CD14-positive monocyte (primary cell): Measurements from ENCODE around the gene SALL3. TPM values are rescaled to one million over a fixed set of nuclear protein-coding genes. Genes with fewer than 3 reads are reported as not detected.

ENCODE experiments used
- DNase-seq, 3 donors: peaks; one replicate each; pipeline ENCODE4 v3.0.0-alpha.2; 2011 to 2022
- H2AFZ ChIP-seq: 2 replicates; pipeline ENCODE4 v1.6.0; 2012; ENCODE audit warnings: mild to moderate bottlenecking, low read depth, low read length, inconsistent platforms; ENCODE audit not compliant: insufficient read depth, poor library complexity, severe bottlenecking
- H3K27ac ChIP-seq, 2 donors: 1 replicate in 1 of 2; 2 replicates in 1 of 2; pipeline ENCODE4 v1.5.1; 2012 to 2013; ENCODE audit warnings: low read length in 2 of 2, control low read depth in 1 of 2, inconsistent platforms in 1 of 2, low read depth in 1 of 2, mild to moderate bottlenecking in 1 of 2
- H3K27me3 ChIP-seq, 2 donors: one replicate each; pipeline versions ENCODE4 v1.6.0 to v1.6.1; 2011 to 2013; ENCODE audit warnings: low read length in 2 of 2; ENCODE audit not compliant: control insufficient read depth in 2 of 2, insufficient read depth in 2 of 2
- H3K36me3 ChIP-seq, 2 donors: replicated peaks in 1 of 2; 1 replicate in 1 of 2; 2 replicates in 1 of 2; pipeline versions ENCODE4 v1.5.1 to v1.6.1; 2012 to 2013; ENCODE audit warnings: low read length in 2 of 2, control low read depth in 1 of 2, inconsistent platforms in 1 of 2, mild to moderate bottlenecking in 1 of 2; ENCODE audit not compliant: insufficient read depth in 2 of 2, control insufficient read depth in 1 of 2
- H3K4me1 ChIP-seq, 2 donors: 1 replicate in 1 of 2; 2 replicates in 1 of 2; pipeline versions ENCODE4 v1.5.1 to v1.6.1; 2012 to 2013; ENCODE audit warnings: low read length in 2 of 2, control low read depth in 1 of 2, inconsistent platforms in 1 of 2, mild to moderate bottlenecking in 1 of 2, moderate library complexity in 1 of 2; ENCODE audit not compliant: insufficient read depth in 2 of 2, control insufficient read depth in 1 of 2
- H3K4me2 ChIP-seq: replicated peaks from 2 replicates; pipeline ENCODE3; 2012; ENCODE audit warnings: low read length, moderate library complexity, mild to moderate bottlenecking; ENCODE audit not compliant: poor library complexity, severe bottlenecking; ENCODE audit errors: extremely low read depth
- H3K4me3 ChIP-seq, 3 experiments: fragments of 200-600 bp in 1 of 3; sonication (generic) in 1 of 3; replicated peaks in 1 of 3; 1 replicate in 2 of 3; 2 replicates in 1 of 3; pipeline ENCODE4 v1.5.1; 2011 to 2013; ENCODE audit warnings: low read length in 3 of 3, mild to moderate bottlenecking in 3 of 3, control low read depth in 2 of 3, low read depth in 2 of 3, inconsistent platforms in 1 of 3, moderate library complexity in 1 of 3
- H3K79me2 ChIP-seq: 2 replicates; pipeline ENCODE4 v1.6.0; 2012; ENCODE audit warnings: mild to moderate bottlenecking, control low read depth, inconsistent platforms, low read length, moderate library complexity; ENCODE audit not compliant: insufficient read depth
- H3K9ac ChIP-seq: 2 replicates; pipeline ENCODE4 v1.6.0; 2017; ENCODE audit warnings: low read length, mild to moderate bottlenecking; ENCODE audit not compliant: insufficient read depth, poor library complexity, severe bottlenecking
- H3K9me3 ChIP-seq, 2 donors: replicated peaks in 1 of 2; 1 replicate in 1 of 2; 2 replicates in 1 of 2; pipeline versions ENCODE4 v1.5.1 to v1.6.1; 2012 to 2013; ENCODE audit warnings: low read length in 2 of 2, control low read depth in 1 of 2; ENCODE audit not compliant: control insufficient read depth in 1 of 2, insufficient read depth in 1 of 2
- H4K20me1 ChIP-seq: 2 replicates; pipeline ENCODE4 v1.6.0; 2012; ENCODE audit warnings: mild to moderate bottlenecking, low read length, control low read depth, moderate library complexity; ENCODE audit not compliant: insufficient read depth
- H3K27ac Mint-ChIP-seq, 7 donors: one replicate each; pipeline ENCODE4 v1.8.0; 2020; ENCODE audit warnings: mild to moderate bottlenecking in 7 of 7, mixed read lengths in 7 of 7, moderate library complexity in 6 of 7, inconsistent platforms in 2 of 7
- H3K27me3 Mint-ChIP-seq, 3 donors: one replicate each; pipeline ENCODE4 v1.8.0; 2021 to 2022; ENCODE audit warnings: low read depth in 3 of 3, mild to moderate bottlenecking in 3 of 3, mixed read lengths in 3 of 3, moderate library complexity in 3 of 3, inconsistent platforms in 1 of 3
- H3K36me3 Mint-ChIP-seq, 2 donors: one replicate each; pipeline ENCODE4 v1.8.0; 2020; ENCODE audit warnings: mixed read lengths in 2 of 2, inconsistent platforms in 1 of 2, mild to moderate bottlenecking in 1 of 2
- H3K4me1 Mint-ChIP-seq: one replicate; pipeline ENCODE4 v1.8.0; 2020; ENCODE audit warnings: mild to moderate bottlenecking, mixed read lengths
- H3K4me3 Mint-ChIP-seq, 2 donors: one replicate each; pipeline ENCODE4 v1.8.0; 2020; ENCODE audit warnings: mild to moderate bottlenecking in 2 of 2, mixed read lengths in 2 of 2, moderate library complexity in 1 of 2
- H3K9me3 Mint-ChIP-seq, 7 donors: one replicate each; pipeline ENCODE4 v1.8.0; 2020 to 2022; ENCODE audit warnings: mixed read lengths in 7 of 7, mild to moderate bottlenecking in 6 of 7, moderate library complexity in 6 of 7, inconsistent platforms in 2 of 7
- CTCF ChIP-seq: fragments of 200-600 bp; IDR thresholded peaks from one replicate; pipeline ENCODE4 v1.8.0; 2022; ENCODE audit warnings: antibody characterized with exemption, mild to moderate bottlenecking
- WGBS: methylation state at CpG from one replicate; pipeline ENCODE4 v1.1.5; 2013; ENCODE audit warnings: missing lambda C conversion rate; ENCODE audit not compliant: insufficient coverage; 5-methylcytosine and 5-hydroxymethylcytosine counted together
- intact Hi-C, 2 donors: fragments of 100-400 bp; cut with micrococcal nuclease; formaldehyde crosslinking; loops; one replicate each; pipeline versions ENCODE4 v1.15.0 to v1.15.1; 2023
- polyA plus RNA-seq, 3 donors: library from polyadenylated mRNA; depleted of rRNA in 1 of 3; unstranded in 2 of 3; stranded (reverse) in 1 of 3; fragments of 300-500 nt in 2 of 3; fragments of >200 nt in 1 of 3; fragmentation: Illumina TruSeq in 2 of 3; gene quantifications; 1 replicate in 2 of 3; 2 replicates in 1 of 3; pipeline ENCODE4 v1.2.3, GENCODE V29; 2012 to 2021

The SALL3 gene
- polyA plus RNA-seq, 3 donors = not detected

- no peak overlapping the region for H3K4me2 ChIP-seq
- Mint-ChIP-seq H3K4me1 (no peaks in the 10 kb centered on the region), H3K36me3 (no peaks in the 10 kb centered on the region), H3K4me3 (no peak overlapping the region), H3K27me3 (peaks cover 2 to 8% (median 6%) of the 10 kb centered on the region in 3 donors), H3K9me3 (peaks cover 5 to 27% (median 17%) of the 10 kb centered on the region in 7 donors), H3K27ac (no peak overlapping the region)
- intact Hi-C loops = no loop called here
- no peak overlapping the region for H3K27ac ChIP-seq
- WGBS = 94% methylated on average over 13 of the region's 17 CpGs
- no peak for TF ChIP-seq CTCF
- no peaks in the 10 kb centered on the region for H3K79me2 ChIP-seq
- peaks cover 8 to 25% of the 10 kb centered on the region in 2 donors for H3K9me3 ChIP-seq
- no peak for DNase-seq
- no peak overlapping the region for H3K4me3 ChIP-seq
- no peaks in the 10 kb centered on the region for H3K27me3 ChIP-seq
- H4K20me1 ChIP-seq = no peaks in the 10 kb centered on the region
- H3K9ac ChIP-seq = no peak overlapping the region
- no peak overlapping the region for H2AFZ ChIP-seq
- no peaks in the 10 kb centered on the region for H3K4me1 ChIP-seq
- no peaks in the 10 kb centered on the region for H3K36me3 ChIP-seq
Measured at GRCh38 chr18:78949216-78949615, 30.4 kb upstream of the SALL3 start.

GRCh38 chr18:78950386-78950785 is 29.2 kb upstream of the SALL3 start:
- Histone ChIP-seq H3K9me3 (peaks cover 8 to 25% of the 10 kb centered on the region in 2 donors), H3K27me3 (no peaks in the 10 kb centered on the region), H3K4me2 (no peak overlapping the region), H3K79me2 (no peaks in the 10 kb centered on the region), H2AFZ (no peak overlapping the region), H4K20me1 (no peaks in the 10 kb centered on the region), H3K9ac (no peak overlapping the region), H3K4me3 (no peak overlapping the region), H3K36me3 (no peaks in the 10 kb centered on the region), H3K4me1 (no peaks in the 10 kb centered on the region), H3K27ac (no peak overlapping the region)
- intact Hi-C loops = no loop called here
- Mint-ChIP-seq H3K36me3 (no peaks in the 10 kb centered on the region), H3K9me3 (peaks cover 5 to 33% (median 17%) of the 10 kb centered on the region in 7 donors), H3K4me3 (no peak overlapping the region), H3K27ac (no peak overlapping the region), H3K4me1 (no peaks in the 10 kb centered on the region), H3K27me3 (peaks cover 2 to 7% (median 6%) of the 10 kb centered on the region in 3 donors)
- no peak for DNase-seq
- TF ChIP-seq CTCF = no peak
- 90% methylated on average over 10 of the region's 10 CpGs for WGBS
